CD14-positive monocyte (primary cell): Measurements from ENCODE around the gene HOXD11. TPM values are rescaled to one million over a fixed set of nuclear protein-coding genes. Genes with fewer than 3 reads are reported as not detected.

Experiments used
- DNase-seq, 3 donors: peaks; one replicate each; pipeline ENCODE4 v3.0.0-alpha.2; 2011 to 2022
- H2AFZ ChIP-seq: 2 replicates; pipeline ENCODE4 v1.6.0; 2012; ENCODE audit warnings: mild to moderate bottlenecking, low read depth, low read length, inconsistent platforms; ENCODE audit not compliant: insufficient read depth, poor library complexity, severe bottlenecking
- H3K27ac ChIP-seq, 2 donors: 1 replicate in 1 of 2; 2 replicates in 1 of 2; pipeline ENCODE4 v1.5.1; 2012 to 2013; ENCODE audit warnings: low read length in 2 of 2, control low read depth in 1 of 2, inconsistent platforms in 1 of 2, low read depth in 1 of 2, mild to moderate bottlenecking in 1 of 2
- H3K27me3 ChIP-seq, 2 donors: one replicate each; pipeline versions ENCODE4 v1.6.0 to v1.6.1; 2011 to 2013; ENCODE audit warnings: low read length in 2 of 2; ENCODE audit not compliant: control insufficient read depth in 2 of 2, insufficient read depth in 2 of 2
- H3K36me3 ChIP-seq, 2 donors: replicated peaks in 1 of 2; 1 replicate in 1 of 2; 2 replicates in 1 of 2; pipeline versions ENCODE4 v1.5.1 to v1.6.1; 2012 to 2013; ENCODE audit warnings: low read length in 2 of 2, control low read depth in 1 of 2, inconsistent platforms in 1 of 2, mild to moderate bottlenecking in 1 of 2; ENCODE audit not compliant: insufficient read depth in 2 of 2, control insufficient read depth in 1 of 2
- H3K4me1 ChIP-seq, 2 donors: 1 replicate in 1 of 2; 2 replicates in 1 of 2; pipeline versions ENCODE4 v1.5.1 to v1.6.1; 2012 to 2013; ENCODE audit warnings: low read length in 2 of 2, control low read depth in 1 of 2, inconsistent platforms in 1 of 2, mild to moderate bottlenecking in 1 of 2, moderate library complexity in 1 of 2; ENCODE audit not compliant: insufficient read depth in 2 of 2, control insufficient read depth in 1 of 2
- H3K4me2 ChIP-seq: replicated peaks from 2 replicates; pipeline ENCODE3; 2012; ENCODE audit warnings: low read length, moderate library complexity, mild to moderate bottlenecking; ENCODE audit not compliant: poor library complexity, severe bottlenecking; ENCODE audit errors: extremely low read depth
- H3K4me3 ChIP-seq, 3 experiments: fragments of 200-600 bp in 1 of 3; sonication (generic) in 1 of 3; replicated peaks in 1 of 3; 1 replicate in 2 of 3; 2 replicates in 1 of 3; pipeline ENCODE4 v1.5.1; 2011 to 2013; ENCODE audit warnings: low read length in 3 of 3, mild to moderate bottlenecking in 3 of 3, control low read depth in 2 of 3, low read depth in 2 of 3, inconsistent platforms in 1 of 3, moderate library complexity in 1 of 3
- H3K79me2 ChIP-seq: 2 replicates; pipeline ENCODE4 v1.6.0; 2012; ENCODE audit warnings: mild to moderate bottlenecking, control low read depth, inconsistent platforms, low read length, moderate library complexity; ENCODE audit not compliant: insufficient read depth
- H3K9ac ChIP-seq: 2 replicates; pipeline ENCODE4 v1.6.0; 2017; ENCODE audit warnings: low read length, mild to moderate bottlenecking; ENCODE audit not compliant: insufficient read depth, poor library complexity, severe bottlenecking
- H3K9me3 ChIP-seq, 2 donors: replicated peaks in 1 of 2; 1 replicate in 1 of 2; 2 replicates in 1 of 2; pipeline versions ENCODE4 v1.5.1 to v1.6.1; 2012 to 2013; ENCODE audit warnings: low read length in 2 of 2, control low read depth in 1 of 2; ENCODE audit not compliant: control insufficient read depth in 1 of 2, insufficient read depth in 1 of 2
- H4K20me1 ChIP-seq: 2 replicates; pipeline ENCODE4 v1.6.0; 2012; ENCODE audit warnings: mild to moderate bottlenecking, low read length, control low read depth, moderate library complexity; ENCODE audit not compliant: insufficient read depth
- H3K27ac Mint-ChIP-seq, 7 donors: one replicate each; pipeline ENCODE4 v1.8.0; 2020; ENCODE audit warnings: mild to moderate bottlenecking in 7 of 7, mixed read lengths in 7 of 7, moderate library complexity in 6 of 7, inconsistent platforms in 2 of 7
- H3K27me3 Mint-ChIP-seq, 3 donors: one replicate each; pipeline ENCODE4 v1.8.0; 2021 to 2022; ENCODE audit warnings: low read depth in 3 of 3, mild to moderate bottlenecking in 3 of 3, mixed read lengths in 3 of 3, moderate library complexity in 3 of 3, inconsistent platforms in 1 of 3
- H3K36me3 Mint-ChIP-seq, 2 donors: one replicate each; pipeline ENCODE4 v1.8.0; 2020; ENCODE audit warnings: mixed read lengths in 2 of 2, inconsistent platforms in 1 of 2, mild to moderate bottlenecking in 1 of 2
- H3K4me1 Mint-ChIP-seq: one replicate; pipeline ENCODE4 v1.8.0; 2020; ENCODE audit warnings: mild to moderate bottlenecking, mixed read lengths
- H3K4me3 Mint-ChIP-seq, 2 donors: one replicate each; pipeline ENCODE4 v1.8.0; 2020; ENCODE audit warnings: mild to moderate bottlenecking in 2 of 2, mixed read lengths in 2 of 2, moderate library complexity in 1 of 2
- H3K9me3 Mint-ChIP-seq, 7 donors: one replicate each; pipeline ENCODE4 v1.8.0; 2020 to 2022; ENCODE audit warnings: mixed read lengths in 7 of 7, mild to moderate bottlenecking in 6 of 7, moderate library complexity in 6 of 7, inconsistent platforms in 2 of 7
- CTCF ChIP-seq: fragments of 200-600 bp; IDR thresholded peaks from one replicate; pipeline ENCODE4 v1.8.0; 2022; ENCODE audit warnings: antibody characterized with exemption, mild to moderate bottlenecking
- WGBS: methylation state at CpG from one replicate; pipeline ENCODE4 v1.1.5; 2013; ENCODE audit warnings: missing lambda C conversion rate; ENCODE audit not compliant: insufficient coverage; 5-methylcytosine and 5-hydroxymethylcytosine counted together
- intact Hi-C, 2 donors: fragments of 100-400 bp; cut with micrococcal nuclease; formaldehyde crosslinking; loops; one replicate each; pipeline versions ENCODE4 v1.15.0 to v1.15.1; 2023
- polyA plus RNA-seq, 3 donors: library from polyadenylated mRNA; depleted of rRNA in 1 of 3; unstranded in 2 of 3; stranded (reverse) in 1 of 3; fragments of 300-500 nt in 2 of 3; fragments of >200 nt in 1 of 3; fragmentation: Illumina TruSeq in 2 of 3; gene quantifications; 1 replicate in 2 of 3; 2 replicates in 1 of 3; pipeline ENCODE4 v1.2.3, GENCODE V29; 2012 to 2021

The HOXD11 gene
- polyA plus RNA-seq, 3 donors, result not detected

GRCh38 chr2:176154576-176155252 is 47.6 kb downstream of the HOXD11 start:
- peaks cover 0 to 49% of the 10 kb centered on the region in 2 donors for H3K9me3 ChIP-seq
- intact Hi-C loops, result no loop called here
- no peak overlapping the region for H3K9ac ChIP-seq
- H3K27ac ChIP-seq, result no peak overlapping the region
- 46% methylated on average over 9 of the region's 11 CpGs for WGBS
- no peak overlapping the region for H3K4me3 ChIP-seq
- TF ChIP-seq CTCF, result no peak
- Mint-ChIP-seq H3K36me3 (peaks cover 0 to 4% of the 10 kb centered on the region in 2 donors), H3K9me3 (peaks cover 0 to 34% (median 11%) of the 10 kb centered on the region in 7 donors), H3K27ac (no peak overlapping the region), H3K4me3 (peak overlapping the region in 1 of 2 donors; percentile 72), H3K27me3 (peaks cover 92 to 100% (median 96%) of the 10 kb centered on the region in 3 donors), H3K4me1 (peaks cover 10% of the 10 kb centered on the region)
- no peak overlapping the region for H2AFZ ChIP-seq
- H3K27me3 ChIP-seq, result peaks cover 91 to 100% of the 10 kb centered on the region in 2 donors
- no peaks in the 10 kb centered on the region for H4K20me1 ChIP-seq
- no peak for DNase-seq
- no peaks in the 10 kb centered on the region for H3K36me3 ChIP-seq
- H3K79me2 ChIP-seq, result no peaks in the 10 kb centered on the region
- no peaks in the 10 kb centered on the region for H3K4me1 ChIP-seq
- H3K4me2 ChIP-seq, result no peak overlapping the region

- DNase-seq, result no peak
- intact Hi-C loops, result no loop called here
- no peaks in the 10 kb centered on the region for H4K20me1 ChIP-seq
- no peaks in the 10 kb centered on the region for H3K4me1 ChIP-seq
- no peak overlapping the region for H3K4me2 ChIP-seq
- H3K4me3 ChIP-seq, result no peak overlapping the region
- Mint-ChIP-seq H3K27ac (no peak overlapping the region), H3K36me3 (peaks cover 0 to 4% of the 10 kb centered on the region in 2 donors), H3K27me3 (peaks cover 92 to 100% (median 96%) of the 10 kb centered on the region in 3 donors), H3K9me3 (peaks cover 0 to 34% (median 12%) of the 10 kb centered on the region in 7 donors), H3K4me3 (peak overlapping the region in 1 of 2 donors; percentile 72), H3K4me1 (peaks cover 12% of the 10 kb centered on the region)
- peaks cover 0 to 41% of the 10 kb centered on the region in 2 donors for H3K9me3 ChIP-seq
- no peaks in the 10 kb centered on the region for H3K79me2 ChIP-seq
- H3K9ac ChIP-seq, result no peak overlapping the region
- no peak for TF ChIP-seq CTCF
- no peaks in the 10 kb centered on the region for H3K36me3 ChIP-seq
- H3K27ac ChIP-seq, result no peak overlapping the region
- peaks cover 91 to 100% of the 10 kb centered on the region in 2 donors for H3K27me3 ChIP-seq
- WGBS, result 11% methylated on average over 2 of the region's 6 CpGs
- no peak overlapping the region for H2AFZ ChIP-seq
Measured at GRCh38 chr2:176155356-176156044, 48.4 kb downstream of the HOXD11 start.
